ENCODE data around the gene SESTD1.
"Not testable (repeated sequence)": the region's sequence is repeated elsewhere in the genome, so short reads cannot be mapped to it uniquely, and the experiment has no call there.

Gene SESTD1

GRCh38 chr2:179098080-179098689, 166.4 kb downstream of the SESTD1 start:
- no peak for DNase-seq

- DNase-seq, result no peak
These were observed 167.5 kb downstream of the SESTD1 start for GRCh38 chr2:179097131-179097530.

- DNase-seq, result no peak
These were observed 168.5 kb downstream of the SESTD1 start for GRCh38 chr2:179096090-179096489.

- peak in 1 of 2 experiments; percentile 23 for DNase-seq
These were observed 171.7 kb downstream of the SESTD1 start for GRCh38 chr2:179092912-179093311.

GRCh38 chr2:179082697-179083096, 181.9 kb downstream of the SESTD1 start:
- DNase-seq, result no peak

GRCh38 chr2:179081954-179082353, 182.7 kb downstream of the SESTD1 start:
- no peak for DNase-seq

GRCh38 chr2:179072527-179072926, 192.1 kb downstream of the SESTD1 start:
- DNase-seq, result no peak

- no peak for DNase-seq
These were observed 192.7 kb downstream of the SESTD1 start for GRCh38 chr2:179071810-179072355.

- DNase-seq, result no peak
These were observed 193.7 kb downstream of the SESTD1 start for GRCh38 chr2:179070895-179071294.

- no peak for DNase-seq
These were observed 194.9 kb downstream of the SESTD1 start for GRCh38 chr2:179069685-179070084.

- no peak for DNase-seq
These were observed 195.5 kb downstream of the SESTD1 start for GRCh38 chr2:179068991-179069643.

GRCh38 chr2:179059026-179059700, 205.5 kb downstream of the SESTD1 start:
- no peak for DNase-seq

GRCh38 chr2:179057737-179058136, 206.9 kb downstream of the SESTD1 start:
- DNase-seq, result no peak

- not testable (repeated sequence) for DNase-seq
These were observed 211.1 kb downstream of the SESTD1 start for GRCh38 chr2:179053568-179053967.

Data from SHP77 (cell line).